SK-N-MC (cell line): ENCODE data around the gene MUC5B.

Experiments used
- EZH2 ChIP-seq: fragments of 200-600 bp; sonication (generic); IDR thresholded peaks from one replicate; pipeline ENCODE4 v1.6.1; 2017; ENCODE audit warnings: antibody characterized with exemption
- POLR2AphosphoS5 ChIP-seq: IDR thresholded peaks from 2 replicates; pipeline ENCODE4 v1.6.1; 2012; ENCODE audit warnings: mild to moderate bottlenecking, low read depth, low read length, borderline replicate concordance

- TF ChIP-seq EZH2 (no peak), POLR2AphosphoS5 (no peak)
These were observed 72.2 kb downstream of the MUC5B start for GRCh38 chr11:1295086-1295485.
